Progenitor cell of endocrine pancreas (in vitro differentiated cells): ENCODE results near the gene ATP5ME. TPM values are rescaled to one million over a fixed set of nuclear protein-coding genes. Genes with fewer than 3 reads are reported as not detected.

Source experiments
- DNase-seq: peaks from one replicate; pipeline ENCODE4 v3.0.0; 2021; ENCODE audit warnings: low spot score; ENCODE audit not compliant: unreplicated experiment
- H3K27ac Mint-ChIP-seq: 2 replicates; pipeline ENCODE4 v1.8.0; 2021; ENCODE audit warnings: mild to moderate bottlenecking, moderate library complexity, mixed read lengths
- H3K27me3 Mint-ChIP-seq: 2 replicates; pipeline ENCODE4 v1.8.0; 2021; ENCODE audit warnings: mixed read lengths
- H3K36me3 Mint-ChIP-seq: 2 replicates; pipeline ENCODE4 v1.8.0; 2022; ENCODE audit warnings: mixed read lengths; ENCODE audit not compliant: insufficient read depth
- H3K4me1 Mint-ChIP-seq: 2 replicates; pipeline ENCODE4 v1.8.0; 2021; ENCODE audit warnings: low read depth, mixed read lengths
- H3K4me3 Mint-ChIP-seq: 2 replicates; pipeline ENCODE4 v1.8.0; 2021; ENCODE audit warnings: low read depth, mild to moderate bottlenecking, moderate library complexity, mixed read lengths
- H3K9me3 Mint-ChIP-seq: 2 replicates; pipeline ENCODE4 v1.8.0; 2021; ENCODE audit warnings: low read depth, mixed read lengths
- total RNA-seq: library from RNA; stranded (reverse); gene quantifications from 2 replicates; pipeline ENCODE4 v1.2.1, GENCODE V29; 2021
- TF ChIP-seq, protein P1 (sequence below): fragments of 200-600 bp; sonication (generic); IDR thresholded peaks from one replicate; pipeline ENCODE4 v1.5.0; 2021; ENCODE audit warnings: antibody characterized with exemption, mild to moderate bottlenecking; ENCODE audit not compliant: unreplicated experiment

Gene ATP5ME
- total RNA-seq, 1 donor from 2014 or later, result 235 TPM

DNA sequence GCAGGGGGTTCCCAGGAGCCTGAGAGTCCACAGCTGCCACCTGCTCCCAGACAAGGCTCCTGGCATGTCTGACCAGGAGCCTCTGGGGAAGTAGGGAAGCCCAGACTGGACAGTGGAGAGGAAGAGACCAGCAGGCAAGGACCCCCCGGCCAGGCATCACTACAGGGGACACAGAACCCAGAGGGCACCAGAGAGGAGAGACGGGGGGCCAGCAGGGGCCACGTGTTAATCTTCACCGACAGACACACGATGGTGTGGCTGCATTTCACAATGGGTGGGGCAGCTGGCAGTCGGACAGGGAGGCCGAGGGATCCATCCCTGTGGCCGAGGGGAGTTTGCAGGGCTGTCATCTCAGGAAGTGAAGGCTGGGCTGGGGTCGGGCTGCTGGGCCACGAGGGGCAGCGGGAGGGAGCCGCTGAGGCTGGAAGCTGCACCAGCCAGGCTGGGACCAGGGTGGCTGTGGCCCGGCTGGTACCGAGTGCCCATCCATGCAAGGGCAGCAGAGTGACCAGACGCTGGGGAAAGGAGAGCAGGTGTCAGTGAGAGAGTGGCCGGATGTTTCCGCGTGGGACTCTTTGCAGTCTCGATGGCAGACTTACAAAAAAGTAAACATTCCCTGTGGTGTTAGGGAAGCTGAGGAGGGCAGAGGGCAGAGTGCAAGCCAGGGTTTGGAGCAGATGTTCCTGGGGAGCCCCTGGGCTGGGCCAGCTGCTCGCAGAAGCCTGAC, 44.0 kb downstream of the ATP5ME start:
- Mint-ChIP-seq H3K36me3 (no peaks in the 10 kb centered on the region), H3K27me3 (peaks cover 9% of the 10 kb centered on the region), H3K9me3 (no peaks in the 10 kb centered on the region), H3K4me3 (no peak overlapping the region), H3K4me1 (peaks cover 6% of the 10 kb centered on the region), H3K27ac (no peak overlapping the region)
- TF ChIP-seq, protein P1, sequence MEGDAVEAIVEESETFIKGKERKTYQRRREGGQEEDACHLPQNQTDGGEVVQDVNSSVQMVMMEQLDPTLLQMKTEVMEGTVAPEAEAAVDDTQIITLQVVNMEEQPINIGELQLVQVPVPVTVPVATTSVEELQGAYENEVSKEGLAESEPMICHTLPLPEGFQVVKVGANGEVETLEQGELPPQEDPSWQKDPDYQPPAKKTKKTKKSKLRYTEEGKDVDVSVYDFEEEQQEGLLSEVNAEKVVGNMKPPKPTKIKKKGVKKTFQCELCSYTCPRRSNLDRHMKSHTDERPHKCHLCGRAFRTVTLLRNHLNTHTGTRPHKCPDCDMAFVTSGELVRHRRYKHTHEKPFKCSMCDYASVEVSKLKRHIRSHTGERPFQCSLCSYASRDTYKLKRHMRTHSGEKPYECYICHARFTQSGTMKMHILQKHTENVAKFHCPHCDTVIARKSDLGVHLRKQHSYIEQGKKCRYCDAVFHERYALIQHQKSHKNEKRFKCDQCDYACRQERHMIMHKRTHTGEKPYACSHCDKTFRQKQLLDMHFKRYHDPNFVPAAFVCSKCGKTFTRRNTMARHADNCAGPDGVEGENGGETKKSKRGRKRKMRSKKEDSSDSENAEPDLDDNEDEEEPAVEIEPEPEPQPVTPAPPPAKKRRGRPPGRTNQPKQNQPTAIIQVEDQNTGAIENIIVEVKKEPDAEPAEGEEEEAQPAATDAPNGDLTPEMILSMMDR, result no peak
- no peak for DNase-seq

DNA sequence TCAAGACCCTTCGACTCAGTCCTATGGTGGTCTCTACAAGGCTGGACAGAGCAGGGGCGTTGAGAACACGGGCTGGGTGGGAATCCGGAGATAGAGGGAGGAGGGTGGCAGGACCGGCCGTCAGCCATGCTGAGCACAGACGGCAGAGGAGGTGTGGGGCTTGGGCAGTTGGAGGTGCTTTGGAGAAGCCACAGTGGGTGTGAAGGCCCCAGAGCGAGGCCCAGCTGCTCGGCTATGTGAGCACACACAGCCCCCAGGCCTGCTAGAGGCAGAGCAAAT, 44.5 kb downstream of the ATP5ME start:
- TF ChIP-seq, protein P1, result no peak
- no peak overlapping the region for H3K4me3 Mint-ChIP-seq
- H3K4me1 Mint-ChIP-seq, result peaks cover 6% of the 10 kb centered on the region
- peaks cover 9% of the 10 kb centered on the region for H3K27me3 Mint-ChIP-seq
- H3K27ac Mint-ChIP-seq, result no peak overlapping the region
- H3K36me3 Mint-ChIP-seq, result no peaks in the 10 kb centered on the region
- no peaks in the 10 kb centered on the region for H3K9me3 Mint-ChIP-seq
- no peak for DNase-seq

DNA sequence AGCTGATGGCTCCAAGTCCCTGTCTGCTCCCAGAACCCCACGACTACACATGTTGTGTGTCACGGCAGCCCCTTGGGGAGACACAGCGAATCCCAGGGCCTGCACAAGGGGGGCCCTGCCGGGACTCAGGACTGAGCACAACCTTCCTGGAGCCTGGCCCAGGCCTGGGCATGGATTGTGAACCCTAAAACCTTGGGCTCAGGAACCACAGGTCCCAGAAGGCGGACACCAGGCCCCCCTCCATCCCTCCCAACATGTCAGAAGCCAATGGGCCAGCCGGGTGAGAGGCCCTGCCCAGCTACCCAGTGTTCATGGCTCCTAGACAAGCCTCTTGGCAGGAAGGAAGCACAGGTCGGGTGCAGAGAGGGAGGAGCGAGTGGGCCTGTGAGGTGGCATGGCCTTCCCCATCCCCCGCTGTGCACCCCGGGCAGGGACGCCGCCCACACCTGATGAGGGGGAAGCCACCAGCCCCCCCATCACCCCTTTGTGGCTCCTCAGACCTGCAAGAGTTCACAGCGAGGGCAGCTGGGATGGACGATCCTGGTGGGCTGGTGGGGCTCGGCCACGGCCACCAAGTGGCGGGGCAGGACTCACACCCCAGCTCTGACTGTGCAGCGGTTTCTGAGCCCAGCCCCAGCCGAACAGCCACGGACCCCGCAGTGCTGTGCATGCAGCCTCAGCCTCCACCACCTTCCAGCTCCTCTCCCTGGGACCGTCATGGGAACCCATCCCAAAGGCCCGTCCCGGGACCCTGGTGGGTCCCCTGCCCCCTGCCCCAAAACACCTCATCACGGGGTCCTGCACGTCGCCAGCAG, 45.0 kb downstream of the ATP5ME start:
- Mint-ChIP-seq H3K27ac (no peak overlapping the region), H3K36me3 (no peaks in the 10 kb centered on the region), H3K4me3 (no peak overlapping the region), H3K27me3 (peaks cover 12% of the 10 kb centered on the region), H3K9me3 (no peaks in the 10 kb centered on the region), H3K4me1 (peaks cover 6% of the 10 kb centered on the region)
- no peak for DNase-seq
- TF ChIP-seq, protein P1, result no peak

DNA sequence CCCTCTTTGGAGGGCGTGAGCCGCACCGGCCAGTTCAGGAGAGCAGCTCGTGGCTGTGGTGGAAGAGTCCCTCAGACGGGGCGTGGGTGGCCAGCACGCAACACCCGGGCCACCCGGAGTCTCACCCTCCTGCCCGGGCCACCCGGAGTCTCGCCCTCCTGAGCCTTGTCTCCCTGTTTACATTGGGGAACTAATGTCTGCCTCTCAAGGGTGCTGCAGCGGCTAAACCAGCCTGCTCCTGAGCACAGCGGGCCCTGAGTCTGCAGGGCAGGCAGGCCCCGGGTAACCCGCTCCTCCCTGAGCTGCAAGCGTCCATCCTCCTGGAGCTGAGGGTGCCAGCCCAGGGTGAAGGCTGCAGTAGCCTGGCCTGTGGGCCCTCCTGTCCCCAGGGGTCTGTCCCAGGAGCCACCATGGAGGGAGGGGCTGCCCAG, 45.8 kb downstream of the ATP5ME start:
- H3K9me3 Mint-ChIP-seq, result no peaks in the 10 kb centered on the region
- H3K27me3 Mint-ChIP-seq, result peaks cover 12% of the 10 kb centered on the region
- no peak for DNase-seq
- H3K27ac Mint-ChIP-seq, result no peak overlapping the region
- peaks cover 6% of the 10 kb centered on the region for H3K4me1 Mint-ChIP-seq
- TF ChIP-seq, protein P1, result no peak
- H3K36me3 Mint-ChIP-seq, result no peaks in the 10 kb centered on the region
- no peak overlapping the region for H3K4me3 Mint-ChIP-seq

DNA sequence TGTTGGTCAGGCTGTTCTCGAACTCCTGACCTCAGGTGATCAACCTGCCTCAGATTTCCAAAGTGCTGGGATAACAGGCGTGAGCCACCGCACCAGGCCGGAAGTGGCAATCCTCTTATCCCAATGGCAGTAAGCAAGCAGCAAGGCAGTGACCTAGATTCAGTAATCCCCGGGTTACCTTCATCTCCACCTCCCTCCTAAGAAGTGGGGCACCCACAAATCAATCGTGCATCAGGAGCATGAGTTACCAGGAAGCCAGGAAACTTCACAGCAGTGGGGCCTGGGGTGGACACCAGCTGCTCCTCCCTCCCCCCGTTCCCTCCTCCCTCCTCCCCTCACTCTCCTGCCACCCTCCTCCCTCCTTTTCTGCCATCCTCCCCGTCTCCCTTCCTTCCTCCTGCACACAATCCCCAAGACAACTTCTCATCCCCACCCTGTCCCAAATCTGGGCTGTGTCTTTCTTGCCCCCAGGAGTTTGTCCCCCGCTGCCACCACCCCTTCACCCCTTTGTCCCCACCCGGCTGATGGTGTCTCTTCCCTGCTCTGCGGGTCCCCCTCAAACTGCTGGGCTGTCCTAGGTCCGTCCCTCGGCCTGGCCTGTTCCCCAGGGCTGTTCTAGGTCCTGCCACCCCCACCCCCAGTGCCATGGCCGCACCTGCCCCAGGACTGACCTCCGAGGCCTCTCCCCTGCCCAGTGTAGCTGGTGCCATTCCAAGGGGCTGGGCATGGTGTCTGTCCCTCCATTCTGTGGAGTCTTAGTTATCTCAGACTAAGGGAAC, 46.5 kb downstream of the ATP5ME start:
- H3K27ac Mint-ChIP-seq, result no peak overlapping the region
- TF ChIP-seq, protein P1, result no peak
- no peak overlapping the region for H3K4me3 Mint-ChIP-seq
- peaks cover 14% of the 10 kb centered on the region for H3K27me3 Mint-ChIP-seq
- no peaks in the 10 kb centered on the region for H3K9me3 Mint-ChIP-seq
- no peak for DNase-seq
- H3K36me3 Mint-ChIP-seq, result no peaks in the 10 kb centered on the region
- H3K4me1 Mint-ChIP-seq, result peaks cover 6% of the 10 kb centered on the region
